KMS-11 (cell line): ENCODE results near the gene AFAP1L2.

Experiments
- H2AFZ ChIP-seq: fragments of 200-600 bp; sonication (generic); 2 replicates; pipeline ENCODE4 v1.6.1; 2016; ENCODE audit warnings: antibody characterized with exemption, mixed run types, low read depth
- H3K27ac ChIP-seq: fragments of 200-600 bp; sonication (generic); 2 replicates; pipeline ENCODE4 v1.6.1; 2016; ENCODE audit warnings: mild to moderate bottlenecking, mixed run types
- H3K27me3 ChIP-seq: fragments of 200-600 bp; sonication (generic); 2 replicates; pipeline ENCODE4 v1.6.1; 2017; ENCODE audit warnings: mild to moderate bottlenecking, low read depth, mixed run types, moderate library complexity; ENCODE audit not compliant: insufficient read depth
- H3K36me3 ChIP-seq: fragments of 200-600 bp; sonication (generic); 2 replicates; pipeline ENCODE4 v1.6.1; 2017; ENCODE audit warnings: mild to moderate bottlenecking, mixed run types; ENCODE audit not compliant: insufficient read depth
- H3K4me1 ChIP-seq: fragments of 200-600 bp; sonication (generic); 2 replicates; pipeline ENCODE4 v1.6.1; 2016; ENCODE audit warnings: mild to moderate bottlenecking, low read depth, mixed run types; ENCODE audit not compliant: poor library complexity, severe bottlenecking
- H3K4me2 ChIP-seq: fragments of 200-600 bp; sonication (generic); 2 replicates; pipeline ENCODE4 v1.7.0; 2016; ENCODE audit warnings: mild to moderate bottlenecking, mixed run types
- H3K4me3 ChIP-seq: fragments of 200-600 bp; sonication (generic); IDR thresholded peaks from 2 replicates; pipeline ENCODE4 v1.6.1; 2017; ENCODE audit warnings: low read depth, low read length, mixed read lengths; ENCODE audit not compliant: insufficient read depth
- H3K79me2 ChIP-seq: fragments of 200-600 bp; sonication (generic); 2 replicates; pipeline ENCODE4 v1.6.1; 2016; ENCODE audit warnings: low read depth, mixed run types; ENCODE audit not compliant: insufficient read depth
- H3K9ac ChIP-seq: fragments of 200-600 bp; sonication (generic); 2 replicates; pipeline ENCODE4 v1.6.1; 2016; ENCODE audit warnings: mild to moderate bottlenecking, mixed run types
- H4K20me1 ChIP-seq: fragments of 200-600 bp; sonication (generic); 2 replicates; pipeline ENCODE4 v1.6.1; 2016; ENCODE audit warnings: mild to moderate bottlenecking, mixed run types; ENCODE audit not compliant: insufficient read depth
- TF ChIP-seq, protein P1 (sequence below): fragments of 200-600 bp; sonication (generic); conservative IDR thresholded peaks from 2 replicates; pipeline ENCODE4 v1.6.1; 2017; ENCODE audit warnings: low read depth, mild to moderate bottlenecking, antibody characterized with exemption, low read length, moderate library complexity, mixed read lengths

Gene AFAP1L2

DNA sequence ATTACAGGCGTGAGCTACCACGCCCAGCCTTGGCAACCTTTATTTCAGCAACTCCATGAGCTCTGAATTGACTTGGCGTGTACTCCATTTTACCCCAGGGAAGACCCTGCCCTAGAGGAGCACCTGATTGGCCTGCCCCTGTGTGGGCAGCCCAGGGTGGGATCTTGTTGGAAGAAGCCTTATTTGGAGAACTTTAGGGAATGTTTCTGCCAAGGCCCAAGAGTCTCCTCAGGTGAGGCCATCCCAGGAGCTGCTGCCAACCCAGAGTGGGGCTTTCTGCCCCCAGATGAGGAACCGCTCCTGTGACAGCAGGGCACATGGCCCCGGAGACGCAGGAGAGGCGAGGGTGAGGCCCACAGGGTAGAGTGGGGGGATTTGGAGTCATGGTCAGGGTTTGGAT, 123.3 kb downstream of the AFAP1L2 start:
- Histone ChIP-seq H4K20me1 (no peaks in the 10 kb centered on the region), H3K27ac (no peak overlapping the region), H3K79me2 (no peaks in the 10 kb centered on the region), H3K36me3 (no peaks in the 10 kb centered on the region), H3K27me3 (no peaks in the 10 kb centered on the region), H3K9ac (no peak overlapping the region), H3K4me2 (no peak overlapping the region), H3K4me1 (no peaks in the 10 kb centered on the region), H3K4me3 (no peak overlapping the region), H2AFZ (no peak overlapping the region)
- TF ChIP-seq, protein P1, sequence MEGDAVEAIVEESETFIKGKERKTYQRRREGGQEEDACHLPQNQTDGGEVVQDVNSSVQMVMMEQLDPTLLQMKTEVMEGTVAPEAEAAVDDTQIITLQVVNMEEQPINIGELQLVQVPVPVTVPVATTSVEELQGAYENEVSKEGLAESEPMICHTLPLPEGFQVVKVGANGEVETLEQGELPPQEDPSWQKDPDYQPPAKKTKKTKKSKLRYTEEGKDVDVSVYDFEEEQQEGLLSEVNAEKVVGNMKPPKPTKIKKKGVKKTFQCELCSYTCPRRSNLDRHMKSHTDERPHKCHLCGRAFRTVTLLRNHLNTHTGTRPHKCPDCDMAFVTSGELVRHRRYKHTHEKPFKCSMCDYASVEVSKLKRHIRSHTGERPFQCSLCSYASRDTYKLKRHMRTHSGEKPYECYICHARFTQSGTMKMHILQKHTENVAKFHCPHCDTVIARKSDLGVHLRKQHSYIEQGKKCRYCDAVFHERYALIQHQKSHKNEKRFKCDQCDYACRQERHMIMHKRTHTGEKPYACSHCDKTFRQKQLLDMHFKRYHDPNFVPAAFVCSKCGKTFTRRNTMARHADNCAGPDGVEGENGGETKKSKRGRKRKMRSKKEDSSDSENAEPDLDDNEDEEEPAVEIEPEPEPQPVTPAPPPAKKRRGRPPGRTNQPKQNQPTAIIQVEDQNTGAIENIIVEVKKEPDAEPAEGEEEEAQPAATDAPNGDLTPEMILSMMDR = no peak

DNA sequence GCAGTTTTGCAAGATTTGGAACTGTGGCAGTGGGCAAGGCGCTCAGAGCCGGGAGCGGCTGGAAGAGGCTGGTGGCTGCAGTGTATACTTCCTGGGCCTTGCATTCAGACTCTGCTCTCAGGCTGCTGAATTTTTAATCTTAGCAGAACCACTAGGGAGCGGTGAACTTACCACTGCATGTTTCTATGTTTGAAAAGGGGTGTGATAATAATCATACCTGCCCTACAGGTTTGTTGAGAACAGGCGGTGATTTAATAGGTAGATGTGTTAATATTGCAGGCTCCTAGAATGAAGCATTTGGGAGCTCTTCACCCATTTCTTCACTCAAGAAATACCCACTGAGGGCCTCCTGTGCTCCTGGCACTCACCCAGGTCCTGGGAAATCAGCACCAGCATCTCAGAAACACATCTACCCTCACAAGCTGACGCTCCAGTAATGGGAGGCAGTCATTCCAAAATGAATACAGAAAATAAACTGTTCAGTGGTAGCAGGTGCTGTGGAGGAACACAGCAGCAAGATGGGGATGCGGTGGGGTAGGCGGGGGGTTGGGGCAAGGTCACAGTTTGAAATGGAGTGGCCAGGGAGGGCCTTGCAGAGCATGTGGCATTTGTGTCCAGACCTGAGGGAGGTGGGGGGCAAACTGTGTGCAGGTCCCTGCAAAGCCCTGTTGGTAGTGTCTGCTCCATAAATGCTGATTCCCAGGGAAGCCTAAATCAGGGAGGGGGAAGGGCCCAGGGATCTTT, 124.2 kb downstream of the AFAP1L2 start:
- Histone ChIP-seq H2AFZ (no peak overlapping the region), H3K4me3 (no peak overlapping the region), H3K4me1 (no peaks in the 10 kb centered on the region), H3K9ac (no peak overlapping the region), H3K4me2 (no peak overlapping the region), H3K79me2 (no peaks in the 10 kb centered on the region), H3K27me3 (no peaks in the 10 kb centered on the region), H3K36me3 (no peaks in the 10 kb centered on the region), H3K27ac (no peak overlapping the region), H4K20me1 (no peaks in the 10 kb centered on the region)
- TF ChIP-seq, protein P1 = no peak

DNA sequence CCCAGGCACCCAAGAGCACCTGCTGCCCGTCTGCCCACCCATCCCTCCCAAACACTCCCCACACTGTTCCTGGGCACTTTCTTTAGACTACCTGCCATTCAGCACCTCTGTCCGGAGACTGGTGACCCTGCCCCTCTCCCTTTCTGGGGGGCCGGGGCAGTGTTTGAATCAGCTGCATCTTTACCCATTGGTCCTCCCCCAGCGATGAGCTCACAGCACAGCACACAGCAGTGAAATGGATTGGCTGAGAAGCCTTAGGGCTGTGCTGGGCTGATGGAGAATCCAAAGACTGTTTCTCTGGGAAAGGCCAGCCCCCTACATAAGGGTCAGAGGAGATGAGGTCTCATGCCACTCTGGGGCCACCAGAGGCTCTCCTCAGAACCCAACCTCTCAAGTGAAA, 125.0 kb downstream of the AFAP1L2 start:
- no peak overlapping the region for H2AFZ ChIP-seq
- H3K4me1 ChIP-seq = no peaks in the 10 kb centered on the region
- no peaks in the 10 kb centered on the region for H4K20me1 ChIP-seq
- H3K4me3 ChIP-seq = no peak overlapping the region
- no peaks in the 10 kb centered on the region for H3K79me2 ChIP-seq
- H3K9ac ChIP-seq = no peak overlapping the region
- TF ChIP-seq, protein P1 = no peak
- no peaks in the 10 kb centered on the region for H3K36me3 ChIP-seq
- H3K27ac ChIP-seq = no peak overlapping the region
- H3K27me3 ChIP-seq = no peaks in the 10 kb centered on the region
- H3K4me2 ChIP-seq = no peak overlapping the region

DNA sequence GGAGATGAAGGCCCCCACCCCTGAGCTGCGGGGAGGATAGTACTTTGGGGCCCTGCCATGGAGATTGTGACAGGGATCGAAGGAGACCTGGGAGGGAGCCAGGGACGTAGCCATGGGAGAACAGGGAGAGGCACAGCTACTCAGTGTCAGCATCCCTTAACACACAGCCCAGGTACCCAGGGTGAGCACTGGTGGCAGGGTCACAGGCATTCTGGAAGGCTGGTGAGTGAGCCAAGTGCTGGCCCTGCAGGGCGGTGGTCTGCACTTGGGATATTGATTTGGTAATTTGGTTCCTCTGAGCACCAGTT, 125.5 kb downstream of the AFAP1L2 start:
- TF ChIP-seq, protein P1 = no peak
- Histone ChIP-seq H3K4me1 (no peaks in the 10 kb centered on the region), H3K27me3 (no peaks in the 10 kb centered on the region)

More for the DNA sequence above, 125.5 kb downstream of the AFAP1L2 start:
- Histone ChIP-seq H3K27ac (no peak overlapping the region), H3K4me3 (no peak overlapping the region), H2AFZ (no peak overlapping the region), H3K4me2 (no peak overlapping the region), H3K36me3 (no peaks in the 10 kb centered on the region), H3K79me2 (no peaks in the 10 kb centered on the region), H3K9ac (no peak overlapping the region), H4K20me1 (no peaks in the 10 kb centered on the region)
